ENCODE data around the gene FKRP.
A peak's percentile ranks its signal among the peaks of the same experiment; 100 is the strongest.

The FKRP gene

GRCh38 chr19:46732172-46732938 lies 13.5 kb upstream of the FKRP start:
- DNase-seq, result no peak

- DNase-seq, result no peak
Measured at GRCh38 chr19:46732966-46733689, 12.7 kb upstream of the FKRP start.

- no peak for DNase-seq
Measured at GRCh38 chr19:46733690-46734292, 12.1 kb upstream of the FKRP start.

GRCh38 chr19:46736531-46737297 lies 9.1 kb upstream of the FKRP start:
- DNase-seq, result no peak

GRCh38 chr19:46737298-46737654 lies 8.6 kb upstream of the FKRP start:
- DNase-seq, result no peak

- DNase-seq, result no peak
Measured at GRCh38 chr19:46737761-46738171, 8.1 kb upstream of the FKRP start.

GRCh38 chr19:46739290-46739771 lies 6.5 kb upstream of the FKRP start:
- no peak for DNase-seq

- DNase-seq, result no peak
Measured at GRCh38 chr19:46741447-46741846, 4.4 kb upstream of the FKRP start.

GRCh38 chr19:46742926-46743480 lies 2.9 kb upstream of the FKRP start:
- no peak for DNase-seq

GRCh38 chr19:46744005-46744691 lies 1.7 kb upstream of the FKRP start:
- no peak for DNase-seq

- DNase-seq, result no peak
Measured at GRCh38 chr19:46745030-46745429, 827 bp upstream of the FKRP start.

GRCh38 chr19:46746281-46747057 lies 612 bp downstream of the FKRP start, which contains the start of gene STRN4:
STRN4 (minus strand) TSS chr19:46746450; CDS start chr19:46746430, 20 bp downstream.
- DNase-seq, result peak; percentile 77

GRCh38 chr19:46748325-46749109 lies 2.7 kb downstream of the FKRP start:
- DNase-seq, result peak; percentile 24

GRCh38 chr19:46753420-46754155 lies 7.7 kb downstream of the FKRP start:
- DNase-seq, result peak; percentile 50

- no peak for DNase-seq
Measured at GRCh38 chr19:46755077-46755852, 9.4 kb downstream of the FKRP start.

- DNase-seq, result no peak
Measured at GRCh38 chr19:46755853-46756543, 10.1 kb downstream of the FKRP start.

- no peak for DNase-seq
Measured at GRCh38 chr19:46756544-46756888, 10.7 kb downstream of the FKRP start.

GRCh38 chr19:46759206-46759605 lies 13.3 kb downstream of the FKRP start:
- no peak for DNase-seq

Data from NCI-H146 (cell line).